ENCODE measurements around the gene SPECC1.
"Not testable (repeated sequence)": the region's sequence is repeated elsewhere in the genome, so short reads cannot be mapped to it uniquely, and the experiment has no call there.

Gene SPECC1

DNA sequence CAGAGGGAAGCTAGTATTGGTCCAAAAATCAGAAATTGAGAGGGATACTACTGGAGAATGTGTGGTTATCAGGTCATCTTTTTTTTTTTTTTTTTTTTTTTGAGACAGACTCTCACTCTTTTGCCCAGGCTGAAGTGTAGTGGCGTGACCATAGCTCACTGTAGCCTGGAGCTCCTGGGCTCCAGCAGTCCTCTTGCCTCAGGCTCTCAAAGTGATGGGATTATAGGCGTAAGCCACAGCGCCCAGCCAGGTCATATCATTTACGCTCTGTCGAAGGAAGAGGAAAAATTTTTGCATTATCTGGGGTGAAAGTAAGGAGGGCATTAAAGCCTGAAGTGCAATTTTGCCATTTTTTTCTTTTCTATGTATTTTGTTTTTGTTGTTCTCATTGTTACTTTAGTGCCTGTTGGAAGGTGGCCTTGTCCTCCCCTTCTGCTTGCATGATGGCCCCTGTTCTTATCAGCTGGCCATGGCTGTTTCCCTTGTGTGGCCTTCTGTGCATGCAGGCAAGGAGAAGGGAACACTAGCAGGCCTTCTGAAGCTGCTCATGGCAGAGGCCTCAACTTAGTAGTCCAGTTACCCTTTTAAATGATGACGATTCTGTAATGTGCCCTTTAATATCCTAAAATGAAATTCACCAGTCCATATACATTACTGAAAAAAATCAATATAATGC, 118.3 kb downstream of the SPECC1 start:
- DNase-seq (ENCODE audit: low read depth in 2 of 2) = no peak

DNA sequence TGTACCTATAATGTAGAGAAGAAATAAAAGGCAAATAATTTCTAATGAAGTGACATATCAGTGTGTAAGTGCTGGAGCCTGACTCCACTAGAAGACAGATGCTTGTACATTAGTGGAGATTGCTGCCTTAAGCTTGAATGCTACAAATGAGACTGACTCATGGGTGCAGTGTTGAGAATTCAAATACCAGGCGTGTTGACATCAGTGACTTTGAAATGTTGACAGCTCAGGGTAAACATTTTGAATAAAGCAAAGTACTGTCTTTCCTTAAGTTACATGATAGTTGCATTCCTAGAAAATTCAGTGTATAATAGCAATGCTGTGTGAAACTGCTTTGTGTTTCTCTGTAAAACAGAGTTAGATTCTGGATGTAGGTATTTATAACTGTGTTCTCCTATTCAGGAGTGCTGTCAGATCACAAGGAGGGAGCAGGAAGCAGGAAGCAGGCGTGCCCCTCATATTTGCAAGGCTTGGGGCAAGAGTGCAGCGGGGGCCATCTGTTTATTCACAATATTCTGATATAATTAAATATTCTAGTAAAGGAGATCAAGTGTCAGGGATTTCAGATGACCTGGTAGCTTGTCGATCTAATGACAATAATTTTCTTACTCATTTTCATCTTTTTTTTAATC, 119.0 kb downstream of the SPECC1 start:
- DNase-seq (ENCODE audit: low read depth in 2 of 2) = no peak

DNA sequence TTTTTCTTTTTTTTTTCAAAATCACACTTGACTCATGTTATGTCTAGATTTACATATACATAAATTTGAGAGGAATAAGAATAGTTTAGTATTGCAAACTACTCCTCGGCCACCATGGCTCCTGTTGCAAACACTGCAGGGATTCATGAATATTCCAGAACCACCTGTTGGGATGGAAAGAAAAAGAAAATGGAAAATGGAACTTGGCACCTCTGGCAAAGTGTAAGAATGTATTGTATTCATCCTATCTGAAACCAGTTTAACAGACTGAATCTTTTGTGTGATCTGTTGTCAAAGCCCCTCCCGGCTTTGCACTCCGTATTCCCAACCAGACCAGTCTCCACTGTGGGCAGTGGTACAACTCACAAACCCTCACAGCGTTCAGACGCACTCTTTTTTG, 124.4 kb downstream of the SPECC1 start:
- DNase-seq (ENCODE audit: low read depth in 2 of 2) = no peak

DNA sequence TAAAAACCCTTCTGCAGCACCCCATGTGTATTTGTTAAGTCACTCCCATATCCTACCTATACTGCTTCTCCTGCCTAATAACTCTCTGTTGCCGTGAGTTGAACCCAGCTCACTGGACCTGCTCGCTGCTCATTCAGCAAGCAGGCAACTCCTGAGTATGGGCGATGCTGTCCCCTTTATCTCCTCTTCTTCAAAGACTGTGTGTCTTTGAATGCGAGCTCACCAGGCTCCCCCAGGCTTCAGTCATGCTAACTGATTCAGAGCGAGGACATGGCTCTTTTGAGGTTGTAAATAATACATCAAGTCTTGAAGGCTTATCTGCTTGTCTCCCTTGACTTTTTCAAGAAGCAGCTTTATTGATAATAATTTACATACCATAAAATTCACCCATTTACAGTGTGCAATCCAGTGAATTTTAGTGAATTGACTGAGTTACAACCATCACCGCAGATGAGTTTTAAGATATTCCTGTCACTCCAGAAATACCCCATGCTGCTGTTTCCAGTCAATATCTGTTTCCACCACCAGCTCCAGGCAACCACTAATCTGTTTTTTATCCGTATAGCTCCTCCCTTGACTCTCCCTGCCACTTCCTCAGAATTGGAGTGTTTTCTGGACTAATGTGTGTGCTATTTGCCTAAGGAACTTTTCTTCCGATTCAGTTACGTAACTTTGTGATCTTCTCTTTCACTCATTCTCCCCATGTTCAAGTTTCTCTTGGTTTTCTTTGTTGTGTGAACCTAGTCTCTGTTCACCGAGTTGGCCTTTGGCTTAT, 132.2 kb downstream of the SPECC1 start:
- DNase-seq (ENCODE audit: low read depth in 2 of 2) = no peak

DNA sequence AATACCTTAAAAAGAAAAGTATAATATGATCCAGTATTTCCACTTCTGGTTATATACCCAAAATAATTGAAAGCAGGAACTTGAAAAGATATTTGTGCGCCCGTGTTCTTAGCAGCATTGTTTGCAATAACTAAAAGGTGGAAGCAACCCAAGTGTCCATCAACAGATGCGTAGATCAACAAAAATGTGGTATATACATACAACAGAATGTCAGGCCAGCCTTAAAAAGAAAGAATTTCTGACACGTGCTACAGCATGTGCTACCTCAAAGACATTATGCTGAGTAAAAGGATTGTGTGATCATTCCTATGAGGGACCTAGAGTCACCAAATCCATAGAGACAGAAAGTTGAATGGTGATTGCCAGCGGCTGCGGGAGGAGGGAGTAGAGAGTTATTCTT, 133.1 kb downstream of the SPECC1 start:
- DNase-seq (ENCODE audit: low read depth in 2 of 2) = no peak

DNA sequence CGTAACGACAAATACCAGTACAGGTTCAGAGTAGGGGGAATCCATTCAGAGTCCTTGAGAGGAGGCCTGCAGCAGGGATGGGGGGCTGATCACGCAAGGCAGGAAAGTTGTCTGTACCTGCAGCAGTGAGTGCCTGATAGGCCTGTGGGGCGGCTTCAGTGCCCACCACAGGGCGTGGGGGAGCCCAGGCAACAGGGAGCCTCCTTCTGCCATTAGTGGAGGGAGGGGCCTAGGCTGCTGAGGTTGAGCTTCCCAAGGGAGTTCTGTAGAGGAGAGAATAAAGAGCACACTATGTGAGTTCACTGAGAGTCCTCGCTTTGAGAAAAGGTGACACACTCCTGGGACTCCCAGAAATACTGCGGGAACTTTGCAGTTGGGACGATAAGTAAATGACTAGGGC, 134.6 kb downstream of the SPECC1 start:
- no peak for DNase-seq (ENCODE audit: low read depth in 2 of 2)

DNA sequence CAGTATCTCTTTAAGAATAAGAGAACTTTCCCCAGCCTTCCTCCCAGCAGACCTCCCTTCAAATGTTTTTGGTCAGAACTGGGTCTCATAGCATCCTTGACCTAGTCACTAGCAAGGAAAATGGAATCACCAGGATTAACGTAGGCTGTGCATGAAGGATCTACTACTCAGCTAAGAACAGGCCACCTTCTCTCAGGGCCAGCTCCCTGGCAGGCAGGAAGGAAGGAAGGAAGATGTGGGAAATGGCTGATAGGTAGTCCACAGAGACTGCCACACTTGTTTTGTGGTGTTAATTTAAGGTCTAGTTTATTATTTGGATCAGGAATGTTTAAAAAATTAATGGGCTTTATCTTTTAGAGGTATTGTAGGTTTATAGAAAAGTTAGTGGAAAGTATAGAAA, 136.4 kb downstream of the SPECC1 start:
- no peak for DNase-seq (ENCODE audit: low read depth in 2 of 2)

DNA sequence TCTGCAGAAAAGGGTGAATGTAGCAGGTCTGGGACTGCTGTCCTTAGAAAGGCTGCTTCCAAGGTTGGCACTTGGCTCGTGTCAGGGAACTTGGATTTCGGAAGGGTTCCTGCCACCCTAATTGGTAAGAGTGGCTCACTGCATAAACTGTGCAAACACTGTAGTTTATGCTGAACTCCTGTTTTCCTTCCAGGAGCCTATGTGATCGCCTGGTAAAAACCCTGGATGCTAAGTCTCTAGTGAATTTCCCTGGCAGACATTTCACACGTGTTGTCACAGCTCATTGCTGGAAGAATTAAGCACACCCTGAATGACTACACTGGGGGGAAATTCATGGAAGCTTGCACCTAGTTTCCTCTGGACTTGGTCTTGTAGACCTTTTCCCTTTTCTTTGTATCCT, 140.1 kb downstream of the SPECC1 start:
- no peak for DNase-seq (ENCODE audit: low read depth in 2 of 2)

DNA sequence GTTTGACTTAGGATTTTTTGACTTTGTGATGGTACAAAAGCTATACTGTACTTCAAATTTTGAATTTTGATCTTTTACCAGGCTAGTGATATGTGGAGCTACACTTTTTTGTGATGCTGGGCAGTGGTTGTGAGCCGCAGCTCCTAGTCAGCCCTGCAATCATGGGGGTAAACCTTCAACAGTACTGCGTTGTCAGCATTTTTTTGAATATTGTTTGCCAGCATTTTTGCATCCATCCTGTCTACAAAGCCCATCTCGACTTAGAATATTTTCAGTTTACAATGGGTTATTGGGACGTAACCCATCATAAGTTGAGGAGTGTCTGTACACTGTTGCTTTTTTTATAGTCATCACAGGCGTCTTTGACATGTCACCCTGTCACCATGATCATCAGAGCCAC, 142.0 kb downstream of the SPECC1 start:
- DNase-seq (ENCODE audit: low read depth in 2 of 2) = no peak

DNA sequence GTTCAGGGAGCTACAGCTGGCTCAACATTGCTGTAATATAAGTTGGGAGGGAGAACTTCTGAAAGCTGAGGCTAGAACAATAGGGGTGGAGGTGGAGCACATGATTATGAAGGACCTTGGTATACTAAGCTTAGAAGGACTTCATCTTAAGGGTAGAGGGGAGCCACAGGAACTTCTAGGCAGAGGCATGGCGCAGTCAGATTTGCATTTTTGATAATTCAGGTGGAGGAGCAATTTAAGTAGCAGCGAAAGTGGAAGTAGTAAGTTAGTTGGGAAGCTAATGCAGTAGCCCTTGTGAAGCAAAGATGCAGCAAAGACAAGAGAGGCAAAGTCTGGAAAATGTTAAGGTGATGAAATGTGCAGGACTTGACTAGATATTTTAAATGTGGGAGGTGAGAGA, 144.1 kb downstream of the SPECC1 start:
- DNase-seq (ENCODE audit: low read depth in 2 of 2) = no peak

DNA sequence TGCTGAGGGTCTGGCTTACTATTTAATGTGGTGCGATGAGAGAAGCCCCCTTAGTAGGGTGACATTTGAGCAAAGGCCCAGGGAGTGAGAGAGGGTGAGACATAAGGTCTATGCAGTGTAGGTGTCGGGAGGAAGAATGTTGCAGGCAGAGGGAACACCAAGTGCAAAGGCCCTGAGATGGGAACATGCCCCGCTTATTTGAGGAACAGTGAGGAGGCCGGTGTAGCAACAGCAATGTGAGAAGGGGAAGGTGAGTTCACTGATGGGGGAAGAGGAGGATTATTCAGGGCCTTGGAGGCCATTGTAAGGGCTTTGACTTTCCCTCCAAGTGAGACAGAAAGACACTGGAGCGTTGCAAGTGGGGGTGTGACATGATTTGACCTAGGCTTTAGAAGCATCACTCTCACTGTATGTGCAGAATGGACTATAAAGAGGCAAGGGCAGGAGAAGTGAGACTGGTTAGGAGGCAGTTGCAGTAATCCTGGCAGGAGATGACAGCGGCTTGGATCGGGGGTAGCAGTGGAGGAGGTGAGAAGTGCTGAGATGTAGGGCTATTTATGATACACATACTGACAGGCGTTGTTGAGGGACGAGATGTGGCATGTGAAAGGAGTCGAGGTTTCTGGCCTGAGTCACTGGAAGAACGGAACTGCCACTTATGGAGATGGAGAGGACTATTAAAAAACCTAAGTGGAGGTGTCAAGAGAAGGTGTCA, 145.3 kb downstream of the SPECC1 start:
- DNase-seq (ENCODE audit: low read depth in 2 of 2) = peak in 1 of 2 donors; percentile 9

DNA sequence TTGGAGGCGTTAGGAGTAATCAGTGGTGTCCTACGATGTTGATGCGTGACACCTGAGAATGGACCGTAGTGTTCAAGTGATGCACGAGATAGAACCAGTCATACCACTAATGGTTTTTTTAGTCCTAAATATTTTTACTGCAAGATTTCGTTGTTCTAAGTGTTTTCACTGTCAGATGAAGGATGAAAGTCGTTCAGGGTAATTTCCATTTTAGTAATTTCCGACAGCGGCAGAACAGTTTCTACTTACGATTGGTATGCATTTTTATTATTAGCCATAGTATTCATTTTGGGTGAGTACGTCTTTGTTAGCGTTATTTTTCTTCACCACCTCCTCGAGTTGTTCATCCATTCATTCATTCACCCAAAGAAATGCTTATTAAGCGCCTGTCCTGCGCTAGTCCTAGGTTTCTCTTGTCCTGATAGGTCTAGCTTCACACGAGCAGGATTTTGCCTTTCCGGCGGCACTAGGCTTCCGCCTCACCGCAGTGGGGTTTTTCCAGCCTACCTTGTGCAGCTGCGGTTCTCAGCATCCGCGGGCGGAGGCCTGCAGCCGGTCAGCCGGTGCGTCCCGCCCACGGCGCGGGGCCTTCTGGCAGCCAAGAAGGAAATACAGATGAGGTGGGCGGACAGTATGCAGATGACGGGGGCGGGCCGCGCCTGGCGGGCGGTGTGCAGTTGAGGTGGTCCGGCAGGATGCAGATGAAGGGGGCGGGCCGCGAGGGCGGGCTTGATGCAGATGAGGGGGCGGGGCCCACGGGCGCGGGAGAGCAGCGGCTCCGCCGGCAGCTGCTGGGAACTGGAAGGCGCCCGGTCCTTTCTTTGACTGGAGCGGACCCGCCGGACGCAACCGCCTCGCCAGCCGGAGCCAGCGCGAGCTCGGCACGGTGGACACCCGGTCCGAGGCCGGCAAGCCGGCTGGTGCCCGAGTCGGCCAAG, 146.4 kb downstream of the SPECC1 start:
- DNase-seq (ENCODE audit: low read depth in 2 of 2) = peak; percentile 95

DNA sequence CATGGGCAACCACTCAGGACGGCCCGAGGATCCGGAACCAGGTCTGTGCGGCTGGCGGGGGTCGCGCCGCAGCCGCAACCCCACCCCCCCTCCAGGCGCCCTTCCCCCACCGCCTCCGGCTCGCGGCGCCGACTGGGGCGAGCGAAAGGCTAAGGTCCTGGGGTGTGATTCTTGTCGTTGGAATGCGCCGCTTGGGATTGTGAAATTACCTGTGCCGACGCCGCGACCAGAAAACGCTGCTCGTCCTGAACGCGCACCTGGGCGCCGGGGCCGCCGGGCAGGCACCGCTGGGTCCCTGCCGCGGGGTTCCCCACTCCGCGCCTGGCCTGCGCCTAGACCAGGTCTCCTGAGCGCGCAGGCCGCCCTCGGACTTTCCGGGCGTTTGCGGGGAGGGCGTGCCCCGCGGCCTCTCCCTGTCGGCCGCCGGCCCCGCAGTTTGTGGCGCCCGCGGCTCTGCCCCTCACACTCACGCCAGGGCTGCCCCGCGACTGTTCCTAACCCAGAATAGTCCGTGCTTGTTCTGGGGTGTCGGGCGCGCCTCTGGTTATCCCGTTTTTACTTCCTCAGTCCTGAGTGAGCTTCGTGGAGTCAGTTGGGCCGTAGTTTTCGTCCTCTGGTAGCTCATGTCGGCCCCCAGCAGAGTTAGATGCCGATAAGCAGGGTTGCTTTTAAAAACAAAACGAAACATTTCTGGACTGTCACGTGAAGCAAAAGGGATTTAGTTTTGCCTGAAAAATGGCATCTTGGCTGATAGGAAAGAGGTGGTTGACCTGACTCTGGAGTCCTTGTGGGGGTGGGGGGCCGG, 147.2 kb downstream of the SPECC1 start:
- DNase-seq (ENCODE audit: low read depth in 2 of 2) = peak in 1 of 2 donors; percentile 4

DNA sequence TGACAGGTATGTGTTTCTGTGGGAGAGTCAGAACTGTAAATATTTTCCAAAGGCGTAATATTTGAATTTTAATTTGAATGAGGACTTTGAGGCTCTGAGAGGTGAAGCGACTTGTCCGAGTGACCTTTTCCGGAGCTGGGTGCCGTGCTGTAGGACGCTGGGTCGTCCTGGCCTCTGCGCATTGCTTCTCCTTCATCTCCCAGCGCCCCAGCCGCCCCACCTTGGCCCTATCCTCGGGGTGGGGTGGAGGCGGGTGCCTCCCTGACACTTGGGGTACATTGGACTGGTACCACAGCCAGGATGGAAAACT, 147.8 kb downstream of the SPECC1 start:
- DNase-seq (ENCODE audit: low read depth in 2 of 2) = no peak

DNA sequence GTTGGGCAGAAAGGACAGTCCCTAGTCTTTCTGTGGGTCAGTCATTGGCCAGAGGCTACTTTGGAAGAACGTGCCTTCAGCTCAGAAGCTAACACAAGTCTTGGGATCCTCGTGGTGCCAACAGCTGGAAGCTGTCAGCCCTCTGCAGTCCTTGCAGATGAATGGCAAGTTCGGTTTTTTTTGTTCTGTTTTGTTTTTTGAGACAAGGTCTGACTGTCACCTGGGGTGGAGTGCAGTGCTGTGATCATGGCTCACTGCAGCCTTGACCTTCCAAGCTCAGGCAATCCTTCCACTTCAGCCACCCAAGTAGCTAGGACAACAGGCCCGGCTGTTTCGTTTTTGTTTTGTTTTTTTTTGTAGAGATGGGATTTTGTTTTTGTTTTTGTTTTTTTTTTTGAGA, 149.4 kb downstream of the SPECC1 start:
- DNase-seq (ENCODE audit: low read depth in 2 of 2) = no peak

DNA sequence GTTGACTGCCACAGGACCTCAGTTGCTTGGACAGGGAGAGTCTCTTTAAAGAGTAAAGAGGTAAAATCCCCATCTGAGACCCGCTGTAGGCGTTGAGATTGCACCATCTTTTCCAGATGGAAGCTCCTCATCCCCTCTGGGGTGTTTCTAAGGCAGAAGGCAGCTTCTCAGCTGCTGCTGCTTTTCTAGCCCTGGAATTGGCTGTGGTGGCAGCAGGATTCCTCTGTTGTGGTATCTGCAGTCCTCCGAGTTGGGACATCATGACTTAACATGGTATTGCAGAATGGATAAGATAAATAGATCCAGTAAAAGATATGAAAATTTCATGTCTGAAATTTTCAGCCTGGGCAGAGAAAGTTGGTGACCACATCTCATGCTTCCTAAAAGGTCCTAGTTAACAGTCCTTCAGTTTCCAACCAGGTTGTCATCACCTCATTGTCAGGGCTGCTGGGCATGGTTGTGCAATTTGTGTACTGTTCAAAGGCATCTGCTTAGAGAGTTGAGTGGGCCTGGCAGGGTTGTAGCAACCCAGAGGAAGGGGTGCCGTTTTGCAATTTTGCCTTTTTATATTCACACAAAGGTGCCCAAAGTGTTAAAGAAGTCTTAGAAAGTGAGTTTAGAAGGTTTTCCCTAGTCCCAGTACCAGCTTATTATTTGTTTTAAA, 150.4 kb downstream of the SPECC1 start:
- DNase-seq (ENCODE audit: low read depth in 2 of 2) = no peak

DNA sequence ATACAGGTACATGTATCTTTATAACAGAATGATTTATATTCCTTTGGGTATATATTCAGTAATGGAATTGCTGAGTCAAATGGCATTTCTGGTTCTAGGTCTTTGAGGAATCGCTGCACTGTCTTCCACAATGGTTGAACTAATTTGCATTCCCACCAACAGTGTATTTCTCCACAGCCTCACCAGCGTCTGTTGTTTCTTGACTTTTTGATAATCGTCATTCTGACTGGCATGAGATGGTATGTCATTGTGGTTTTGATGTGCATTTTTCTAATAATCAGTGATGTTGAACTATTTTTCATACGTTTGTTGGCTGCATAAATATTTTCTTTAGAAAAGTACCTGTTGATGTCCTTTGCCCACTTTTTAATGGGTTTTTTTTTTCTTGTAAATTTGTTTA, 156.4 kb downstream of the SPECC1 start:
- not testable (repeated sequence) for DNase-seq (ENCODE audit: low read depth in 2 of 2)

DNA sequence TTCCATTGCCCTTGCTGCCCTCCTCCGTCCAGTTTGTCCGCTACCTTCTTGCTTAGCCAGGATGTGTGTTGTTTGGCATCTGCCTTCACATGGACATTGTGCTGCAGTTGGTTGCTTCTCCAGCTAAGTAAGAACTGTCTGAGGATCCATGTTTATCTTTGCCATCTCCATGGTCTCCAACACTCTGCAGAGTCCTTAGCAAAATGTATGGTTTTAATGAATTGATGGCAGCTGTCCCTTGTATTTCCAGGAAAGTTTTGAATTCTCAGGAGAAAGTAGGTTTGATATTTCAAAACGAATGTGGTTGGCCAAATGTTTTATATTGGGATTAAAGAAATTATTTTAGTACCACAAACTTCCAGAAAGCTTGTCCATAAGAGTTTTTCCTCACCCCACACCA, 160.9 kb downstream of the SPECC1 start:
- DNase-seq (ENCODE audit: low read depth in 2 of 2) = no peak

DNA sequence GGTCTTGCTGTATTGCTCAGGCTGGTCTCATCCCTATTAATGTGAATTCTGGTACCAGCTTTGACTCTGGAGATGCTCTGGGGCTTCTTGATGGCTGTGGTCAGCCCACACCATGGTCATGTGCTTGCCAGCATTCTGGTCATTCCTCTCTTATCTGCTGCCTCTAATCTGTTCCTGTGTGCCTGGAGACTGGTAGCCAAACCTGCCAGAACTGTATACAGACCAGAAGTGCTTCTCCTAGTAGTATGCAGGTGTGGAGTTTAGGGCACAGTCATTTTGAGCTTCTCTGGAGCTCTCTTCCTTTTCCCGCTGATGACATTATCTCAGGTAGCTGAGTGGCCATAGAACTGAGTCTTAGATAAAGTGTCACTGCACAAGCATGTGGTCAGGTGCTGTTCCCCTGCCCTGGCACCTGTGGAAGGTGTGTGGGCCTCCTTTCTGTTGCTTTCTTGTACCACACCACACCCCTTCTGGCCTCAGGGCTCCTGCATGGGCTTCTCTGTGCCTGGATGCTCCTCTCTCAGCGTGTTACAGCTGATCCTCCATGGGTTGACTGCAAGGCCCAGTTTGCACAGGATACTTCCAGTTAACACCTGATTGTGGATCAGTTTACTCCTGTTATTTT, 162.7 kb downstream of the SPECC1 start:
- no peak for DNase-seq (ENCODE audit: low read depth in 2 of 2)

DNA sequence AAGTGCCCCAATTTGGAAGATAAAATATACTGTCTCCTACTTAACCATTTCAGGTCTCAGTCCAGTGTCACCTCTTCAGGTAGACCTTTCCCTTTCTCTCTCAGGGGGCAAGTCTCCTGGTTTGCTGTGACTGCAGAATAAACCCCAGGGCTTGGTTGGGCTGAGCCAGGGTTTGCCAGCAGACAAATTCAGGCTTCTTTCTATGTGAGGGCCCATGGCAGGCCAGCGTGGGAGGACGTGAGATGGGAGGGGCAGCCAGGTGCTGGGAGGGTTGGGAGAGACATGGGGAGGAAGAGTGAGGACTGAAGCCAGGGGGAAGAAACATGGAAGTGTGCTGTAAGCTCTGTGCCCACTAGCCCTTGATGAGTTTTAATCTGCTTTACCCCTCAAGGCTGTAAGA, 163.2 kb downstream of the SPECC1 start:
- DNase-seq (ENCODE audit: low read depth in 2 of 2) = no peak

Data from stimulated activated CD8-positive, alpha-beta memory T cell treated with anti-CD3 and anti-CD28 coated beads, Interleukin-15, amount 100 ng/mL, for 48 hours (primary cell).